Activated CD8-positive, alpha-beta memory T cell treated with anti-CD3 and anti-CD28 coated beads for 4 hours (primary cell): ENCODE results near the gene LRCH1.
A peak's percentile ranks its signal among the peaks of the same experiment; 100 is the strongest.

Source experiments
- DNase-seq, 2 donors: peaks; one replicate each; pipeline ENCODE4 v3.0.0-alpha.2; 2020; ENCODE audit warnings: low read depth in 2 of 2

LRCH1 gene

DNA sequence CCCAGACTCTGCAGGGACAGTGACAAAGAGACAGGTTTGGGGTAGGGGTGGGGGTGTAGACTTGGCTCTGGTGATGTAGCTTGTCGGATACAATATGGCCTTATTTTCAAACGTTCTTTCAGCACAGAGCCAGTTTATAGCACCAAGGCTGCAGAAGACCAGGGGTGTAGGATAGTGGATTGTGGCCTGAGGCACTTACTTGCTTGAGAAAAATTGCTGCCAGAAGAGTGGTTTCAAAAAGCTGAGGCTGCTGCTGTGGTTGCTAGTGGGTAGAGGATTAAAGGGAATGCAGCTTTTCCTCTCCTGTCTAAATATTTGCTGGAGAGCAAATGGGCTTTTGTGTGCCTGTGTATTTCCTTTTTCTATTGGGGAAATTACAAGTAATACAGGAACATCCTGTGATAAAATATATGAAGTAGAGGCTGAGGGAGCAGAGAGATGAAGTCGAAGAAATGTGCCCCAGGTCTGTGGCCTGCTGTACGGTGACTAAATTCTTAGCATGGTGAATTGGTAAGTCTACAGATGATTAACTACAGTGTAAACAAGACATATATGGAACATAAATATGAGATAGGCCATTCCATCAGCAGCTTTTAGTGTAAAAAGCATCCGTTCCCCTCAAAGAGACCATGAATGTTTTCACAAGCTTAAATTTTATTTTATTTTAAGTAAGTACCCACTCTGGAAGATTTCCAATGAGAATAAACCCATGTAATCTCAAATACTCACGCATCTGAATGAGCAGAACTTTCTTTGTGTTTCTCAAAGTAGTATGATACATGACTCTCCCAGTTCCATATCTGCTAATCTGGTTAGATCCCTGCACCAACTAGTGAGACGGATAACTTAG, 112.9 kb downstream of the LRCH1 start:
- no peak for DNase-seq

DNA sequence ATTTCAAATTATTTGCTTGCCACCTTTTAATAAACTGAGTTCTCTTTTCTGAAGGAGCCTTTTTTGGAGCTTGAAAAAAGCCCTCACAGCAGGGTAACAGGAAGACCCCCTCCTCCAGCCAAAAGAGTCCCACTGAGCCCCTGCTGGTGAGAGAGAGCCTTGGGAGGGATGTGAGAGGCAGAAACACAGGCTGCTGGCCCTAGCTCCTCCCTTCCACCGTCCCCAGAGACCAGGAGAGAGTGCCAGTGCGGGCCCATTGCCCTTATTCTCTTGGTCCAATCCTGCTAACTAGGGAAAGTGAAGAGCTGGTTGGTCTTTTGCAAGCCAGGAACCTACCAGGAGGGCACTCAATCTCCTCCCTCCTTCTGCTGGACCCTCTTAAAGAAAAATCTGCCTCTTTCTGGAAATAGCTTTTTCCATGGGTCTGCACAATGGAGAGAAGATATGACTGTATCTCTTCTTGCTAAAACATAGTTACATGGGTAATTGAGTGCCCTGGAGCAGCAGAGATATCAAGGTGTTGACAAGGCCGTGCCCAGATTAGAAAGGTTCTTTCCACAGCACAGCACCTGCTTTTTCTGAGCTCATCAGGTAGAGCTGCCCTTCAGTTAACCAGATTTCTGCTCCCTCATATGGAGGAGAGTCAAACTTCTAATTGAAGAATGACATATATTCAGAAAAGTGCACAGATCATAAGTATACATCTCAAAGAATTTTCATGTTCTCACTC, 113.9 kb downstream of the LRCH1 start:
- DNase-seq = no peak

DNA sequence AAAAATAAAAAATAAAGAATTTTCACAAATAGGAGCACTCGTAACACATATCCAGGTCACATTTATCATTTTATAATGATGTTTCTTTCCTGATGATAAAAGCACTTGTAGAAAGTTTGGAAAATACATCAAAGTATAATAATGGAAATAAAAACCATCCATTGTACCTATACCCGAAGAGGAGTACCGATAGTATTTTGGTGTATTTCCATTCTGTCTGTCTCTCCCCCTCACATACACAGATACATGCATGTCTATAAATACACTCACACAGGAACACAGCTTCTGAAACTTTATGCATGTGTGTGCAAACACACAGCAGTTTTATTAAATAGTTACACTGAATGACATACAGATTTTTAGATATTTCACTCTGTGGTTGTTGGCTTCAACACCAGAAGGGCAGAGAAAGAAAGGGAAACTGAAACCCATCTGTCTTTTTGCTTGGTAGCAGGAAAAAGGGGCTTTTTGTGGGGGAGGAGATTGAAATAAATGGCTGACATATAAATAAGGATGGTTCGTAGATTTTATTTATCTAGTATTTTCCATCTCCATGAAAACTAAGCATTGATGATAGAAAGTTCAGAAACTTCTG, 114.8 kb downstream of the LRCH1 start:
- no peak for DNase-seq

GRCh38 chr13:46668302-46668720, 115.3 kb downstream of the LRCH1 start:
- no peak for DNase-seq

- no peak for DNase-seq
Observed at GRCh38 chr13:46668931-46669525, 116.1 kb downstream of the LRCH1 start.

DNA sequence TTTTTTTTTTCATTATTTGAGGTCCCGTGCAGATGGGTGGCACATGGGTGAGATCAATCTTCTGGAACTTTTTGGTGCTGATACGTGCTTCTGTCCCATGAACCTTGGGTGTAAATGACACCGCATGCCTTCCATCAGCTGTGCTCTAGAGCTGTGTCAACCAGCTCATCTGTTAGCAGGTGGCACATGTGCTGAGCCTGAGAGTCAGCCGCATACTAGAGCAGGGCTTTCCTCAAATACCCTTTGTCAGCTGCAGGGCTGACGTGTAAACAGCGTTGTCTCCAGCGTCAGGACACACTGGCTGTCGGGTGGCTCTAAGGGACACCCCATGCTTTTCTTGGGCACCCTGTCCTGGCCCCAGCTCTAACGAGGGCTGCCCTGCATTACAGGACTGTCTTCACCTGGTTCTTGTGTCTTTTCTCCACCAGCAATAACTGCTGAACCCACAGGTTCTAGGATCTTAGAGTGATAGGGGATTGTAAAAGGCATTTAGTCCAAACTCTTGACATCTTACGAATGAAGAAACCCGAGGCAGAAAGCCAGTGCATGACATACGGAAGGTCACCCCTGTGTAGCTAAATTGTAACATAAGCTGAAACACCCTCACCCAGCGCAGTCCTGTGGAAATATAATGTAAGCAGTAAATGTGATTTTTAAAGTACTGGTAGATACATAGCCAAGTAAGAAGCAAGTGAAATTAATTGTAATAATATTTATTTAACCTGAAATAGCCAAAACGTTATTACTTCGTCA, 119.5 kb downstream of the LRCH1 start:
- DNase-seq = no peak

DNA sequence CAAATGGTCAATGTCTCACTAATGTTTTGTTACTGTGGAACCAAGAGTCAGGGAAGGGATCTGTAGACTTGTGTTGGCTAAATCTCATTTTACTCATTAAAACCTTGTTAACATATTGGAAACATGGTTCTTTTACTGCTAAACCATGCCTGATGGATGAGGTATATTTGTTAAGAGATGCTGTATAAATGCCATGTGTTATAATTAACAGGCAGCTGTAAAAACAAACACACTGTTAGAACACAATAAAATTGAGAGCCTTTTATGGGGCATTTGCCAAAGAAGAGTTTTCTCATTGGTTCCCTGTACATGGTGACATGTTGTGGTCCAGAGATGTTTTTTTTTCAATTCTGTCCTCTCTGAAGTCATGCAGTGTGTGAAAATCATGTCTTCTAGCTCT, 122.0 kb downstream of the LRCH1 start:
- no peak for DNase-seq

DNA sequence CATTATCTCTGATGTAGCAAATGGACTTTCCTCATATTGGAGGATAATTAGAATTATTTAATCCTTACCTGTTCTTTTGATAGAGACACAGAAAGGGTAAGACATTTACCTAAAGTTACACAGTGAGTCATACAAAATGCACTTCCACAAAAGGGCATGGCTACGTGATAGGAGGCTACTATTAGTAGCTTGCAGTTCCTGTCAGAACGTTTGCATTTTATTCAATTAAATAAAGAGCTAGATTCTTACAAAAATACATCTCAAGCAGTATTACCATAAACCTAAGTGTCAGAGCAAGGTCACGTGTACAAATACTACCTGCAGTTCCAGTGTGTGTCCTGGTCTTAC, 123.4 kb downstream of the LRCH1 start:
- DNase-seq = no peak

- peak in 1 of 2 donors; percentile 7 for DNase-seq
Observed at GRCh38 chr13:46679369-46680120, 126.6 kb downstream of the LRCH1 start.

GRCh38 chr13:46682015-46682414, 129.0 kb downstream of the LRCH1 start:
- no peak for DNase-seq

- no peak for DNase-seq
Observed at GRCh38 chr13:46682707-46683106, 129.7 kb downstream of the LRCH1 start.

DNA sequence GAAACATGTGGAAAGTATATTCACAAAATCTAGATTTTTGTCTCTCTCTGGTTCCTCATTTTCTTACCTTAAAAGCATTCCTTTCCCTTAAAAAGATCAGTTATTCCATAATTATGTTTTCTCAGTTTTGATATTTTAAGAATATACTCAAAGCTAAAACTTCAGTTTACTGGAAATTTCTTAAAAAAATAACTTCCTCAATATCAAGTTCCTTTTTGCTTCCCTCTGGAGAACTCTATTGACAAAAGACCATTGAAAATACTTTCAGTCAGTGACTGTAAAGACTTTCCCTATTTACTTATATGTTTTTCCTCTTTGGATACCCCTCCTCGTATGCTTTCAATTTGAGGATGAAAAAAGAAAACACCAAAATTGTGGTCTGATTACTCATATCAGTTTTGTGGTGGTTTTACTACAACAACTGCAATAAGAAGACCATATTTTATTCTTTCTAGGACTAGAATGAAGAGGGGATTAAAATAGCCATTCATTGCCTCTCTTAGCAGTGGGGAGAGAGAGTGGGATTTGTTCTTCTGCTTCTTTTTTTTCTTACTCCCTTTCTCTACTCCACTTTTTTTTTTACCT, 130.8 kb downstream of the LRCH1 start:
- DNase-seq = no peak

GRCh38 chr13:46684287-46685001, 131.5 kb downstream of the LRCH1 start:
- DNase-seq = no peak

GRCh38 chr13:46685006-46685730, 132.2 kb downstream of the LRCH1 start:
- no peak for DNase-seq

DNA sequence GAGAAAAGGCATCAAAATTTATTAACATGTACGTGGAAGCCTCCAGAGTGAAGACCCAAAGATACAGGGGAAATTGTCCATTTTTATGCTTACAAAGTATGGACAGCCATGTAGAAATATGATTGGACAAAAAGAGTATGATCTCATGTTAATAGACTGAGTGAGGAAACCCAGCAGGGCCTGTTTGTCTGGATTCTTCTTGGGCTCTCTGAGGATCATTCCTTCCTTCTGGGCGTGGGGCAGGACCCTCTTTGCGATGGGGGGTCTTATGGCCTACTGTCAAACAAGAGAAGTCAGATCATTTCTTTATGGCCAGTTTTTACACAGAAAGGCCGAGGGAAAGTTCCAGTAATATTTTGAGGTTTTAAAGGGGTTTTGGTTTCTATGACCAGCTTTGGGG, 133.2 kb downstream of the LRCH1 start:
- no peak for DNase-seq

GRCh38 chr13:46687810-46688209, 134.8 kb downstream of the LRCH1 start:
- no peak for DNase-seq

- no peak for DNase-seq
Observed at GRCh38 chr13:46688306-46688705, 135.3 kb downstream of the LRCH1 start.

GRCh38 chr13:46698014-46698413, 145.0 kb downstream of the LRCH1 start:
- no peak for DNase-seq

- no peak for DNase-seq
Observed at GRCh38 chr13:46698910-46699460, 146.0 kb downstream of the LRCH1 start.
